ENCODE measurements around the gene NAPG.
"Not testable (repeated sequence)": the region's sequence is repeated elsewhere in the genome, so short reads cannot be mapped to it uniquely, and the experiment has no call there.

Gene NAPG

DNA sequence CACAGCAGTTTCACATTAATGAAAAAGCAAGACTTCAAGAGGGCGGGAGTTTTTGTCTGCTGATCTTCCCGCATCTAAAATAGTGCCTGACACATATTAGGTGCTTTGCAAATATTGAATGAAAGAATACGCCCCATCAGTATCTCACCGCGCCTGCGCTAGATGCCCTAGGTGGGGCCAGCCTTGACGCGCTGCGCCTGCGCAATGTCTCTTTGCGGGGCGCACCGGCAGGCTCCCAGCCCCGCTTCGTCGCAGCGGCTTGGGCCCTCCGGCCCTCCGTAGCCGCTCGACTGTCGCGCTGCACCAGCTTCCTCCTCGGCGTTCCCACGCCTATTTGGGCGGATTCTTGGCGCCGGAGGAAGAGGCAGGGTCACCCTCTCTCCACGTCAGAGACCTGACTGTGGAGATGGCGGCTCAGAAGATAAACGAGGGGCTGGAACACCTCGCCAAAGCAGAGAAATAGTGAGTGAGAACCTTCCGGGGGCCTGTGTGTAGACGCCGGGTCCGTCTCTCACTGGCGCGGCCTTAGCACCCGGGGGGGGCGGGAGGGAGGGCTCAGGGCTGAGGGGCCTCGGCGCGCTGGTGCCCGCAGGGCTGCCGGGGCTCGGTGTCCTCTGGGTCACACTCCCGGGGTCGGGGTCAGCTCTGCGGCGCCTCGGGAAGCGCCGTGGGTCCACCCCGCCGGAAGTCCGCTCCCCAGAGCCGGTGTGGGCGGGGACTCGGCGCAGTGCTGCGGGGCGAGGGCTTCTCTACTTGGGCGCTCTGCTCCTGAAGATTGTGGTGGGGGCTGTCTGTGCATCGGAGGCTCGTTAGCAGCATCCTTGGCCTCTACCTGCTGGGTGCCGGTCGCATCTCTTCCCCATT, at the start of gene NAPG:
Gene NAPG, plus strand, starts transcription at position 331 of the 864 bp plus-strand sequence. Its CDS starts 76 bp downstream, at position 407.
- peak; percentile 52 to 82 for DNase-seq (ENCODE audit: low read depth in 2 of 2, low spot score in 1 of 2)

DNA sequence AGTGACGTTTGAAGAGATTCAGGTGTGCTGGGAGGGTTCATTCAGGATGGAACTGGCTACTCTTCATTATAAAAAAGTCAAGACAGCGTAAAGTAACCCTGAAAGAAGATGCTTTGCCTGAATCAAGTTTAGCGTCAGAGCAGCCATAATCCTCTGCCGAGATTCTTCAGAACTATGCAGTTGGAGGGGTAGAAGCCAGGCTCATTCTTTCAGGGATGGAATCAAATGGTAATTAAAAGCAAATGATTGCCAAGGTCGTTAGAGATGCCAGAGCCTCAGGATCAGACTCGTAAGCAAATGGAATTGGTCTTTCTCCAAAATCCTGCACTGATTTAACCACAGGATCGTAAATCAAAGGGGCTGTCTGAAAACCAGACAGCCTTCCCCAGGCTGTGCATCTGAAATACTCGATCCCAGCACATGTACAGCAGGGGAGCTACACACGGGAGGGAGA, 49.5 kb upstream of the NAPG start:
- no peak for DNase-seq (ENCODE audit: low read depth in 2 of 2, low spot score in 1 of 2)

- DNase-seq (ENCODE audit: low read depth in 2 of 2, low spot score in 1 of 2) = no peak
These were observed 48.5 kb upstream of the NAPG start for GRCh38 chr18:10477121-10477862.

DNA sequence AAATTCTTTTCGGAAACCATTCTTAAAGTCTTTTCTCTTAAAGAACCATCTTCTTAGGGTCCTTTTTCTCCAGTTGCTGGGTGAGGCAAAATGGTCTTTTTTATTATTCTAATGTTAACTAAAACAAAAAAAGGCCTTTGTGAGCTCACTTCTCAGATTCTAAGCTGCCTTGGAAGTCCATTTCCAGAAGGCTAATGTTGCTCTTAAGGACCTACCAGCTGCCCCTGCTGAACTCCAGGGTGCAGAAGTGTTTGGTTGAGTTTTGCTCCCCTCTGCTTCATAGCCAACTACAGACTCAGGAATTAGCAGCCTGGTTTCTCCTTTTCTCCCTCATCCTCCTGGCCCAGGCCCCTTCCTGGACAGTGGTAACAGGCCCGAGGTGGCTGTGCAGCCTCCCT, 48.0 kb upstream of the NAPG start:
- DNase-seq (ENCODE audit: low read depth in 2 of 2, low spot score in 1 of 2) = no peak

GRCh38 chr18:10481831-10482230, 44.0 kb upstream of the NAPG start:
- no peak for DNase-seq (ENCODE audit: low read depth in 2 of 2, low spot score in 1 of 2)

DNA sequence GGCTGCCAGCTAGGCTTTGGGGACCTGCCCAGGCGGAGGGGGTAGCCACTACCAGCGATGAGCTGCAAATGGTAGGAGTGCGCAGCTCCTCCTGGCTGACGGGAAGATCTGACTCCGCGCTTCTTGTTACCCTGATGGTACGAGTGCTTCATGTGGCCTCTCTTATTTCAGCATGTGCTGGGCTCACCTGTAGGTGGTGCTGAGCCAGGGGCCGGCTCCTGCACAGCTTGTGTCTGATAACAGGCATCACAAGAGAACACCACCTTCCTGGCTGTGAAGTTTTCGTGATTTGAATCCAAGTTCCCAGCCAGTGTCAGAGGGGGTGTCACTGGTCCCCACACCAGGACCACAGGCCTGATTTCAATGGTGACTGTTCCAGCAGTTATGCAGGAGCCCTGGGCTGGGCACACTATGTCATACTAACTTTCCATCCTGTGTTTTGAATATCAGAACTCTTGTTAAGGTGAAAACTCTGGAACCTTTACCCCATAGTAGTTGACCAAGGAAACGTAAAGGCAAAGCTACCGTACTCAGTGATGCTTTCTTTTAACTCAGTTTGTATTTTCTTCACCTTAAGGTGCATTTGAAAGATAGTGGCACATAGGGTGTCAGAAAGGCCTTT, 43.4 kb upstream of the NAPG start:
- no peak for DNase-seq (ENCODE audit: low read depth in 2 of 2, low spot score in 1 of 2)

DNA sequence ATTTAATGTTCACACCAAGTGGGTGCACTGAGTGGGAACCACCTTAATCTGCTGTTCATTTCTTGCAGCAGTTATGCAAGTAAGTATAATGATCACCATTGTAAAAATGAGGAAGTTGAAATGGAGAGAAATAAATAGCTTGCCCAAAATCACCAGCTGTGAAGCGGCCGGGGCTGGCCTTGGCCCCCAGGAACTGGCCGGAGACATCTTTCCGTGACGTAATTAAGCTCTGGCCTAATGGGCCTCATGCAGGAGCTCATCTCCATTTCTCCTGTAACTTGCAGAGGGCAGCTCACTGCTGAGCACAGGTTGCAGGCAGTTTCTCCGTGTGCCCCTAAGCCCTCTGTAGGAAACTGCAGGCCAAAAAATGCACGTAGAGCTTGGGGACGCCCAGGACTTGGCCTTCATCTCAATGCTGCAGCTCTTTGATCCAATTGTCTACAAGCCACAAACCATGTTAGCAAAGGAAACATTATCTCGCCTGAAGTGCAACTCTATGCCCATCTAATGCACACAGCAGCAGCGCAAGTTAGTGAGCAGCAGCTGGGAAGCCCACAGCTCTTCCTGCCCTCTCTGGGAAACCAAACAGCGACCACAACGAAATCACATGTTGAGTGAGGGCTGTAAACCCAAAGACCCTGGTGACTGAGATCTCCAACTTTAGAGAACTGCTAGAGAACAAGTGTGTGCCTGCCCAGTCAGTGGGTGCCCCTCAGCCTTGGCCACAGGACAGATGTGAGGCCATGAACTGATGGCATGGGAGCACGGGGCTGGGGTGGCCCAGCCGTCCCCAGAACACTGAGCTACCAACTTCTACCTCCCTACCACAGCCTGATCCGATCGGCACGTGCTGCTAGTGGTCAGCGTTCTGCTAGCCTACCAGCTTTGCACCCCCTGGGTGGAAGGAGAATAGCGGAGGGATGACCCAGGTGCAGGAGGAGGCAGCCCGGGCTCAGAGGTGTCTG, 42.6 kb upstream of the NAPG start:
- no peak for DNase-seq (ENCODE audit: low read depth in 2 of 2, low spot score in 1 of 2)

DNA sequence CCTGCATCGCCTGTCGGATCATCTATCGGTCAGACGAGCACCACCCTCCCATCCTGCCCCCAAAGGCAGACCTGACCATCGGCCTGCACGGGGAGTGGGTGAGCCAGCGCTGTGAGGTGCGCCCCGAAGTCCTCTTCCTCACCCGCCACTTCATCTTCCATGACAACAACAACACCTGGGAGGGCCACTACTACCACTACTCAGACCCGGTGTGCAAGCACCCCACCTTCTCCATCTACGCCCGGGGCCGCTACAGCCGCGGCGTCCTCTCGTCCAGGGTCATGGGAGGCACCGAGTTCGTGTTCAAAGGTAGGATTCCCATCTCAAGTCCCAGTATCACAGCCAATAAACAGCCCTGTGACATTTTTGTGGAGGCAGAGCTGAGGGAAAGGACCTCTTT, 40.4 kb upstream of the NAPG start:
- no peak for DNase-seq (ENCODE audit: low read depth in 2 of 2, low spot score in 1 of 2)

- DNase-seq (ENCODE audit: low read depth in 2 of 2, low spot score in 1 of 2) = no peak
These were observed 39.5 kb upstream of the NAPG start for GRCh38 chr18:10486362-10486761.

- no peak for DNase-seq (ENCODE audit: low read depth in 2 of 2, low spot score in 1 of 2)
These were observed 38.7 kb upstream of the NAPG start for GRCh38 chr18:10487154-10487553.

GRCh38 chr18:10488017-10488416, 37.8 kb upstream of the NAPG start:
- DNase-seq (ENCODE audit: low read depth in 2 of 2, low spot score in 1 of 2) = no peak

DNA sequence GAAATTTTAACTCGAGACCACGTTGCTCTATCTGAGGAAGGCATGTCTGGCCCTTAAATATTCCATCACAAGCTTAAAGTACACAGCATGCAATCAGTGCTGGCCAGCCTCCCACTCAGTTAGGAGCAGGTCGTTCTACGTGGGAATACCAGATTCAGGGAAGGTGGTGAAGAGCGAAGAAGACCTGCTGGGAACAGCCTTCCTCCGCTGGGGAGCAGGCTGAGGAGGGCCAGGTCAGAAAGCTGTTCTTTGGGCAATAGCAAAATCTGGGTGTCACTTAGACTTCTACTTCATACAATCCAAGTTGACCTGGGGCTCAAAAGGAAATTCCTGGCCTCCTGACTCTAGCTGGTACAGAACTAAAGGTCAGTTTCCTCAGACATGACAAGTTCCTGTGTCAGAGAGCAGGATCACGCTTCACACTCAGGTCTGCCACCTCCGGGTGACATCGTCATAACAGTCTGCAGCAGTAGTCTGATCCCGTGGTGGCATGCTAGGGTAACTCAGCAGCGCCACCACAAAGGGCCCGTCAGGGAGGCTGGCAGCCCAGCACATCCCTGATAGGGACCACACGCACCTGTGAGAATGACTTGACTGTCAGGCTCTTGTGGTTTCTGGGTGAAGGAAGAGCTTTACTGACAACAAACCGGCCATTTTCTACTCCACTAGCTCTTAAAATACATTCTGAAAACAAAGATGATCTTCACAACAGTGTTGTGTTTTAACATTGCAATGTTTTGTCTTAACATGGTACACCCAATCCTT, 35.2 kb upstream of the NAPG start:
- peak in 1 of 2 donors; percentile 16 for DNase-seq (ENCODE audit: low read depth in 2 of 2, low spot score in 1 of 2)

GRCh38 chr18:10495936-10496335, 29.9 kb upstream of the NAPG start:
- DNase-seq (ENCODE audit: low read depth in 2 of 2, low spot score in 1 of 2) = no peak

GRCh38 chr18:10497206-10497749, 28.5 kb upstream of the NAPG start:
- no peak for DNase-seq (ENCODE audit: low read depth in 2 of 2, low spot score in 1 of 2)

DNA sequence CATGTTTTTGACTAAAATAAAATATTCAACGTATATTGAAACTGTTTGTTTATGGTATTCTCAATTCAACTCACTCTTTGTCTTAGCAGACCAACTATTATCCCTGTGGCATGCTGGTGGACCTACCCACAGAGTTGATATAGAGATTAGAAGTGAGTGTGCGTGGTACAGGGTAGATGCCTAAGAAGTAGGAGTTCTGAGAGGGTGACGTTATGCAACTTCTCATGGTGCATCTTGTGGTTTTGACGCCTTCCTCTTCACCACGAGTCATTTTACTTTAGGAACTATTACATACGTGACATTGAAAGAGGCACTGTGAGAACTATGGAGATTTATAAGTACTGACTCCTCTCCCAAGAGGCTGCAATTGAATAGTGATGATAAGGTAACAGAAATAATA, 26.6 kb upstream of the NAPG start:
- DNase-seq (ENCODE audit: low read depth in 2 of 2, low spot score in 1 of 2) = no peak

DNA sequence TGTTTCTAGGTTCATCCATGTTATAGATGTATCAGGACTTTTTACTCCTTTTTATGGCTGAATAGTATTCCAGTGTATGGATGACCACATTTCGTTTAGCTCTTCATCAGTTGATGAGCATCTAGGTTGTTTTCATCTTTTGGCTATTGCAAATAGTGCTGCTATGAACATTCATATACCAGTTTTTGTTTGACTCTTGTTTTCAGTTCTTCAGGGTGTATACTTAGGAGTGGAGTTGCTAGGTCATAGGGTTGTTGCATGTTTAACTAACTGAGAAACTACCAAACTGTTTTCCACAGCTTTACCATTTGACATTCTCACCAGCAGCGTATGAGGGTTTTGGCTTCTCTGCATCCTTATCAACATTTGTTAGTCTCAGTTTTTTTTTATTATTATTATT, 25.8 kb upstream of the NAPG start:
- no peak for DNase-seq (ENCODE audit: low read depth in 2 of 2, low spot score in 1 of 2)

DNA sequence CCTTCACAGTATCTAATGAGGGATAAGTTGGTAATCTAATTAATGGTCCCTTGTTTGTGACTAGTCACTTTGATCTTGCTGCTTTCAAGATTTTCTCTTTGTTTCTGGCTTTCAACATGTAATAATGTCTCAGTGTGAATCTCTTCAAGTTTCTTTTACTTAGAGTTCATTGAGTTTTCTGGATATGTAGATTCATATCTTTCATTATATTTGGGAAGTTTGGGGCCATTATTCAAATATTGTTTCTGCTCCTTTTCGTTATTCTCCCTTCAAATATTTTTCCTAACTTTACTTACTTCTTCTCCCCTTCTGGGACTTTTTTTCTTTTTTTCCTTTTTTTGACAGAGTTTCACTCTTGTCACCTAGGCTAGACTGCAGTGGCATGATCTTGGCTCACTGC, 21.1 kb upstream of the NAPG start:
- DNase-seq (ENCODE audit: low read depth in 2 of 2, low spot score in 1 of 2) = no peak

DNA sequence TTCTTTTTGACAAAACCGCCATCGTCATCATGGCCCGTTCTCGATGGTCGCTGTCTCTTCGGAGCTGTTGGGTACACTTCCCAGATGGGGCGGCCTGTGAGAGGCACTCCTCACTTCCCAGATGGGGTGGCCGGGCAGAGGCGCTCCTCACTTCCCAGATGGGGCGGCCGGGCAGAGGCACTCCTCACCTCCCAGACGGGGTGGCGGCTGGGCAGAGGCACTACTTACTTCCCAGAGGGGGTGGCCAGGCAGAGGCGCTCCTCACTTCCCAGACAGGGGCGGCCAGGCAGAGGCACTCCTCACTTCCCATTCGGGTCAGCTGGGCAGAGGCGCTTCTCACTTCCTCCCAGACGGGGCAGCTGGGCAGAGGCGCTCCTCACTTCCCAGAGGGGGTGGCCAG, 19.9 kb upstream of the NAPG start:
- not testable (repeated sequence) for DNase-seq (ENCODE audit: low read depth in 2 of 2, low spot score in 1 of 2)

- no peak for DNase-seq (ENCODE audit: low read depth in 2 of 2, low spot score in 1 of 2)
These were observed 17.2 kb upstream of the NAPG start for GRCh38 chr18:10508591-10508990.

DNA sequence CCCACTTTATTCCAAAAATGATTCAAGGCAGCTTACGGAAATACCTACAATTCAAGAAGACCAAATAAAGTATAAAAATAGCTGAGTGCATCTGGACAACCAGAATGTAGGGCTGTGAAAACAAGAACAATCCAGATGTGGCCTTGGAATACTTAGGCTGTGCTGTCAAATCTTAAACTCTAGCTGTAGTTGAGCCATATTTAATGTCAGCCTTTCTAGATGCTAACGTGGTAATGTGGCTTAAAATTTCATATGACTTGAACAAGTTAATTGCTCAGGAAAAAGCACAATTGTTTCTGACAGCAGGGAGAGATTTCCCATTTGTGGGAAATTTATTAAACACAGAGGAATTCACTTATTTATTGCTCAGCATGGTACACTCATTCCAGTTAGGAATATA, 14.6 kb upstream of the NAPG start:
- no peak for DNase-seq (ENCODE audit: low read depth in 2 of 2, low spot score in 1 of 2)
